ENCODE data around the gene MINDY4.

Gene MINDY4

DNA sequence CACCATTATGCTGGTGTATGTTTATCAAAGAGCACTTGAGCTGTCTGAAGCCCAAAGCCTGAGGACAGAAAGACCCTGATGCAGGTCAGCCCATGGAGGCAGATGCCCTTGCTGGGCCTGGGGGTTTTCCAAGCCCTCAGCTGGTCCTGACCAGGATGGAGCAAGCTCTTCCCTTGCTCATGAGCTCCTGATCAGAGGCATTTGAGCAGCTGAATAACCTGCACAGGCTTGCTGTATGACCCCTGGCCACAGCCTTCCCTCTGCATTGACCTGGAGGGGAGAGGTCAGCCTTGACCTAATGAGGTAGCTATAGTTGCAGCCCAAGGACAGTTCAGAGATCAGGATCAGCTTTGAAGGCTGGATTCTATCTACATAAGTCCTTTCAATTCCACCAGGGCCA lies 153.4 kb downstream of the MINDY4 start:
- DNase-seq (ENCODE audit: insufficient read length, low spot score) (no peak), FAIRE-seq (no peak)

DNA sequence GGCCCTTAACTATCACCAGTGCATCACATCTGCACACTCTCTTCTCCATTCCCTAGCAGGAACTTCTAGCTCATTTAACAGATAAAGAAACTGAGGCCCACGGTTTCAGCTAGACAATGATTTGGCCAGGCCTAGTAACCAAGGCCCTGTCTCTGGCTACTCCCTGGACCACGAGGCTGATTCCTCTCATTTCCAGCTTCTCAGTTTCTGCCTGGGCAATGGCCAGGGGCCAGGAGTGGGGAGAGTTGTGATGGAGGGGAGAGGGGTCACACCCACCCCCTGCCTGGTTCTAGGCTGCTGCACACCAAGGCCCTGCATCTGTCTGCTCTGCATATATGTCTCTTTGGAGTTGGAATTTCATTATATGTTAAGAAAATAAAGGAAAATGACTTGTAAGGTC lies 153.9 kb downstream of the MINDY4 start:
- DNase-seq (ENCODE audit: insufficient read length, low spot score) (no peak), FAIRE-seq (no peak)

DNA sequence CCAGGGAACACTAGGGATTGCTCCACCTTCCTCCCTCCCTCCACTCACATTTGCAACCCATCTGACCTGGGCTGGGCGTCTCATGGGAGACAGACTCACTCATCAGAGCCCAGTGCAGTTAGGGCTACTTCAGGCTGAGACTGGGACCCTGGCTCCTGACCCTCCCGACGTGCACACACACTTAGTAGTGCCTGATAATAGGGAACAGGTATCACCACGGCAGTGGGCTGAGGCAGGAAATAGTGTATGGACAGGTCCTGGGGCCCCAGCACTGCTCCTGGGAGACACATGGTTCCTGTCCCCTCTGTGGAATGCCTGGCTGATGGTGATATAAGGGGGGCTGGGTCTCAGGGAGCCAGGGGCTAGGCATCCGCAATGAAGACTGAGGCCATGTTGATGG lies 154.7 kb downstream of the MINDY4 start:
- no peak for DNase-seq (ENCODE audit: insufficient read length, low spot score)
- no peak for FAIRE-seq

GRCh38 chr7:30926313-30926712 lies 155.1 kb downstream of the MINDY4 start:
- FAIRE-seq (no peak), DNase-seq (ENCODE audit: insufficient read length, low spot score) (no peak)

DNA sequence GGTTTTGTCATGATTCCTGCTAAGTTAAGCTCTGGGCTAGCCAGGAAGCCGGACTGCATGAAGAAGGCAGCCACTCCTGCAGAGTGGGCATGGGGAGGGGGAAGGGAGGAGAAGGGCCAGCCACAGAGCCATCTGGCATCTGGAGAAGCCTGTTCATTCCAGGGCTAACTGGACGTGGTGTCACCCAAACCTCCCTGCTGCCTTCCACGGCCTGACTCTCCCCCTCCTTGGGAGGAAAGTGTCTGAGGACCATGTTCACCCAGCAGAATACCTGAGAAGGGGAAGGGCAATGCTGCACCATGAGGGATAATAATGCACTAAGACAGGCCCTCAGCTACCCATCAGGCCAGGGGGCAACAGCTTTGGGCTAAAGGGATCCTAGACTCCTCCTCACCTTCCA lies 155.8 kb downstream of the MINDY4 start:
- FAIRE-seq, result no peak
- DNase-seq (ENCODE audit: insufficient read length, low spot score), result no peak

- FAIRE-seq, result no peak
- no peak for DNase-seq (ENCODE audit: insufficient read length, low spot score)
Observed at GRCh38 chr7:30927559-30927958, 156.3 kb downstream of the MINDY4 start.

- FAIRE-seq (no peak), DNase-seq (ENCODE audit: insufficient read length, low spot score) (no peak)
Observed at GRCh38 chr7:30928254-30928872, 157.1 kb downstream of the MINDY4 start.

GRCh38 chr7:30929686-30930085 lies 158.5 kb downstream of the MINDY4 start:
- DNase-seq (ENCODE audit: insufficient read length, low spot score) (no peak), FAIRE-seq (no peak)

DNA sequence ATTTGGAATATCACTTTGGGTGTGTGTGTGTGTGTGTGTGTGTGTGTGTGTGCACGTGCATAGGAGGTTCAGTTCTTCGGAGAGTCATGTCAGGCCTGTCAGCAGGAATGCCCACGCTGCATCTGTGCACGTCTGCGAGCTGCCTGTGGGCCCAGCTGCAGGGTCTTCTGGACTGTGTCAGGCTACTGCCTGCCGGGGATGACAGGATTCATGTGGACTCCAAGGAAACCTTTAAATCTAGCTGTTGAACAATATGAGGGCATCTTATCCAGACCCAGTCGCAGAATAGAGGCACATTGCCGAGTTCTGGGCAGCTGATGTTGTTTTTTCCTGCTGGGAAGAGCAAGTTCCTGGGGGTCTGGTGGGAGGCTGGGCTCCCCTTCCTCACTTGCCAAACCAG lies 159.4 kb downstream of the MINDY4 start:
- no peak for FAIRE-seq

GRCh38 chr7:30931161-30931928 lies 160.1 kb downstream of the MINDY4 start:
- FAIRE-seq, result no peak
- DNase-seq (ENCODE audit: insufficient read length, low spot score), result no peak

More for the DNA sequence above, 159.4 kb downstream of the MINDY4 start:
- no peak for DNase-seq (ENCODE audit: insufficient read length, low spot score)

DNA sequence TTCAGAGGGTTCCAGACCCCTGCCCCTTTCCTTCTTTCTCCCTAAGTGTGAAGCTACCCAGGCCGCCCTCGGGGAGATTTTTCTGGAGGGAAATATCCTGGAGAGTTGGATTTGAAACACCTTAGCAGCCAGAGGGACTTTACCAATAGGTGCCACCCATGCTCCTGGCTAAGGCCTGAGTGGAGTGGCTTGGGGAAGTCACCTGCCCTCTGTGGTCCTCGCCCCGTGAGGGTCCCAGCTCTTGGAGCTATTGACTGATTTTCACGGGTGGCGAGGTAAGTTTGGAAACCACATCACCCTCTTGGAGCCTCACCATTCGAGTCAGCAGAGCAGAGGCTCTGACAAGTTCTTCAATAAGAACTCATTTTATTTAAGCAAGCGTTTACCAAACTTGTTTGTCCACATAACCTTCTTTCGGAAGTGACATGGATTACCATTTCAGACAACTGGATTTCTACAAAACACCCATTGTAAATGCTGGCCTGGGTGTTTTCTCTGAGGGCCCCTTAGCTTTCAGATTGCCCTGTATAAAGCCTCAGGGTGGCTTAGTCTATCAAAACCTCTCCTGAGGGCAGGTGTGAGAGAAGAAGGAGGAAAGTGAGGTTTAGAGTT lies 160.8 kb downstream of the MINDY4 start:
- no peak for FAIRE-seq
- DNase-seq (ENCODE audit: insufficient read length, low spot score), result no peak

GRCh38 chr7:30932562-30932961 lies 161.3 kb downstream of the MINDY4 start:
- DNase-seq (ENCODE audit: insufficient read length, low spot score), result no peak
- FAIRE-seq, result no peak

GRCh38 chr7:30933124-30933974 lies 162.1 kb downstream of the MINDY4 start:
- no peak for DNase-seq (ENCODE audit: insufficient read length, low spot score)
- FAIRE-seq, result no peak

DNA sequence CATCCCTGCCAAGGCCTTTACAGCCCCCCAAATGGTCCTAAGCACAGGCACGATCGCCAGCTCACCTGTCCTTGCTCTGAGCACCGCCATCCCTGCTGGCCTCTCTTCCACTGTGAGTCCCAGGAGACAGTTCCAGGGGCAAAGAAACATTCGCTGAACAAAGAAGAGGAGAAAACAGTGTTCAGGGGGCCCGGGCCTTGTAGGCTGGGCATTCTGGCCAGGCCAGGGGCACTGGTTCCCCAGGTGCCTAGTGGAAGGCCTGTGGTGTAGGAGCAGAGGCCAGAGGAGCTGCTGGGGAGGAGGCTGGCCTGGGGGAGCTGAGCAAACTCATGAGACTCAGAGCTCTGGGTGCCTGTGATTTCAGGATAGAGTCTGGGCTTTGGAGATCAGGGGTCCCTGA lies 163.0 kb downstream of the MINDY4 start:
- DNase-seq (ENCODE audit: insufficient read length, low spot score) (no peak), FAIRE-seq (no peak)

GRCh38 chr7:30934732-30935568 lies 163.7 kb downstream of the MINDY4 start:
- no peak for DNase-seq (ENCODE audit: insufficient read length, low spot score)
- no peak for FAIRE-seq

- no peak for DNase-seq (ENCODE audit: insufficient read length, low spot score)
- no peak for FAIRE-seq
Observed at GRCh38 chr7:30935569-30935877, 164.3 kb downstream of the MINDY4 start.

DNA sequence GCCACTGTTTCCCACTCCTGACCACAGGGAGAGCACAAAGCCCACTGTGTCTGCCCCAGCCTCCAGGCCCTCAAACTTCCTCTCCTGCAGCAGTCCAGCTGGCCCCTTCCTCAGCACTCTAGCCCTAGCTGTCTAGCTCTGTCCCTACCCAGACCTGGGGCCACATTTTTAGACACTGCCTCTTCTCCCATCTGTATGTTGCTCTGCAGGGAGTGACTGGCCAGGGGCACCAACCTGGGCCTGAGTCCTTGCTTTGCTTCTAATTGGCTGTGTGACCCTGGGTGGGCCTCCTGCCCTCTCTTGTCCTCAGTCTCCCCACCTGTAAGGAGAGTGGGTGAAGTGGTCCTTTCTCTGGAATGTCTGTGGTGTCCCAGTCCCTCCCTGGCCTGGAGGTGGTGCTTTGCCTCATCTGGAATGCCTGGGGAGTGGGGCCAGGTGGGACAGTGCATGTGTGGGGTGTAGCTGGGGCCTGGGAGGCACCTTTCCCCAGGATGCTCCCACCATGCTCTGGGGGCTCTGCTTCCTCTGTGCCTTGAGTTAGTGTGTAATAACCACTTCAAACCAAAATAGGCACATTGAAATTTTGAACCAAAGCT lies 165.5 kb downstream of the MINDY4 start:
- DNase-seq (ENCODE audit: insufficient read length, low spot score), result no peak
- no peak for FAIRE-seq

DNA sequence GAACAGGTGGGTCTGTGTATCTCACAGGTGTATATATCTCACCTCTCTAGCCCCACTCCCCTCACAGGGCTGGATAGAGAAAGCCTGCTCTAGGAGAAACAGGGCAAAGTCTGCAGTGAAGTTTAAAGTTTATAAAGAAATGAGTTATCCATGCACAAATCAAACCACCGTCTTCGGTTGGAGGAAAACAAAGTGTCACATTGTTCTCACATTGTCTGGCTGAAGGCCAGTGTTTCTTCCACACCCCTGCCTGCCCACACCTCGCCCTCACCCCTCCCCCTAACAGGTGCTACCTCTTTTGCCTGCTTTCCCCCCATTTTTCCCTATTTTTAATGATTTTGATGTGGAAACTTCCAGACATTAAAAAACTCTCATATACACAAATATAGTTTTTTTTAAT lies 166.2 kb downstream of the MINDY4 start:
- DNase-seq (ENCODE audit: insufficient read length, low spot score) (no peak), FAIRE-seq (no peak)

DNA sequence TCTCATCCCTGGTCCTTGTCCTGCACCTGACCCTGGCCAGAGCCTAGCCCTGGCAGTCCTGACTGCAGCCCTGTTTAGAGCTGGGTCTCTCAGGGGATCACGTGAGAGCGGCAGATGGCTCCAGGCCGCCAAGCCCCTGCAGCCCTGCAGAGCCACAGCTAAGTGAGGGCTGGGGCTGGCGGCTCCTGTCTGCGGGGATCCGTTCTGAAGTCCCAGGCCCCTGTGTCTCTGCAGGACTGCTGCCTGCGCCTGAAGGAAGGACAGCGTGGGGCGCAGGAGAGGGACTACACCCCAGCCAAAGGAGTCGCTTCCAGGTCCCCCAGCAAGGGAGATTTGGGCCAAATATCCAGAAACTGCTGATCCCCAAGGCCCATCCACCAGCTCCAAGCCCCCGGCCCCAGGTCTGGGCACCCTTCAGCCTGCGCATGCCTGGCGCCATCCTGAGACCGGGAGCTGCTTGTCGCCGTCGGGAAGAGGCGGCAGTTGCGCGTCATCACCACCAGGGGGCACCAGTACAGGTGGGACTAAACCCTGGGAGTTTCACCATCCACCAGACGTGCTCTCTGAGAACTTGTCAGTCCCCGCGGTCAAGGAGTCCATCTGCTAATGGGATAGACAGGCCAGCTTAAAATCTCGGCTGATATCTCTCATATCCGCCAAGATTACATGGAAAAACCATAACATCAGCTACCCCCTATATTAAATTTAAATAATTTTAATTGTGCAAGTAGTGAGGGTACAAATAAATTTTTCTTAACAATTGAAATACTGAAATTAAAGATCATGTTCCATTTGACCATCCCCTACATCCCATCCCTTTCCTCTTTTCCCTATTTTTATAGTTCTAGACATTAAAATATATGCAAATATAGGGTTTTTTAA lies 167.5 kb downstream of the MINDY4 start:
- DNase-seq (ENCODE audit: insufficient read length, low spot score), result peak; percentile 79
- peak; percentile 83 for FAIRE-seq
